SH-SY5Y (cell line): ENCODE results near the gene NEGR1.

Experiments used
- GATA2 ChIP-seq: IDR thresholded peaks from 2 replicates; pipeline ENCODE4 v1.6.1; 2011; ENCODE audit warnings: mild to moderate bottlenecking, low read depth, low read length
- GATA3 ChIP-seq: IDR thresholded peaks from 2 replicates; pipeline ENCODE4 v1.6.1; 2011; ENCODE audit warnings: low read depth, mild to moderate bottlenecking, low read length, moderate library complexity

DNA sequence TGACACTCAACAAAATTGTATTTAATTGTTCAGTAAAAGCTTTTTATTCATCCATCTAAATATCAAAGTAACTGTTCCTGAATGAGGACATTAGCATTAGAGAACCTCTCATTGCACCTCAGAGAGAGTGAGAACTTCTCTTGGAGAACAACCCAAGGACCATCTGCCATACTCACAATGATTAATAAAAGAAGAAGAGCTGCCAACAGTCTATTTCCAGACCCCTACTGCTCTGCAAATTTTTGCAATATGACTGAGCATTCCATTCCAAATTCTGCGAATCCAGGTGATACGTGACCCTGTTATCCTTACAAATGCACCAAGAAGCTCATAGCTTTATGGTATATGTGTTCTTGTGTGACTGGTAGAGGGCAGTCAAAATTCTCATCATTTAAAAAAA is 422.5 kb downstream of the NEGR1 start:
- no peak for TF ChIP-seq GATA2
- no peak for TF ChIP-seq GATA3
